ENCODE measurements around the gene SHC3. TPM values are rescaled to one million over a fixed set of nuclear protein-coding genes. Genes with fewer than 3 reads are reported as not detected.

Gene SHC3
- polyA plus RNA-seq, 1 donor, result 0.61 TPM

DNA sequence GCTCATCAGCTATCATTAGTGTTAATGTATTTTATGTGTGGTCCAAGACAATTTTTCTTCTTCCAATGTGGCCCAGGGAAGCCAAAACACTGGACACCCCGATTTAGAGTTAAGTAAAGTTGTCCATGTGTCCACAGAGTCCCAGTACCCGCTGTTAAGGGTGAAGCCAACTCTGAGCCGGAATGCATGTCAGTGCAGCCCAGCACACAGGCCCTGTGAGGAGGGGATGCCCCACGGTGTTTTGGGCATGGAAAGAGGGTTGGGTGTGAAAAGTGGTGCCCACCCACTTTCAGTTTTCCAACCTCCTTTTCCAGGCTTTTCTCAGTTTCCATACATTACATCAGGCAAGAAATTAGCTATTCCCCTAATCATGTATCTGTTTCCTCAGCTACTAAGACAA lies 24.4 kb downstream of the SHC3 start:
- no peak for DNase-seq (ENCODE audit: low read depth)

DNA sequence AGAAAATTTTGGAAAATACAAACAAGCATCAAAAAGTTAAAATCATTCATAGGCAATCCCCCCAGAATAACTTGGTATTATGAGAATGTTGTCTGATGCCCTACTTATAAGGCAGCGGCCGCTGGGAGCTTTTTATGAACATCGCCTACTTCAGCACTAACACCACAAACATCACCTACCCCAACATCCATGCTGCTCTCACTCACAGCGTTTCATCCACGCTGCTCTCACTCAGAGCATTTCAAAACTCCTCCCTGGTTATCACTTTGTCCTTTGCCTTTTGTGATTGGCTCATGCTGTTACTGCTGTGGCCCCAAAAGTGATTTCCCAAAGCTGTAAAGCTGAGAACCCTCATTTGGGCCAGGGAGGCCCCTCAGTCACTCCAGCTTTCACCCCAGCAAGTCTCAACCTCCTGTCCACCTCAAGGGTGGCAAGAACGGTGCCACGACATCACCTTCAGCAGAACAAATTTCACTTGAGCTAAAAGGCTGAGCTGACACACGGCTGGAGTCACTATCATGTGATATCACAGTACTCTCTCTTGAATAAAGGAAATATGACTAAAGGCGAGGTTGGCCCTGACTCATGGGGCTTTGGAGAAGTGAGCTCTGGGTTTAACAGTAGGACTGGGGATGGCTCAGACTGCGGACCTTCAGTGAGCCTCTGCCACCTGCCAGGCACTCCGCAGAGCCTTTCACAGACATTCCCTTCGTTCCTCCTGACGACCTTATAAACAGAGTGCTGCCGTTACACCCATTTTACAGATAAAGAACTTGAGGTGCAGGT lies 25.2 kb downstream of the SHC3 start:
- DNase-seq (ENCODE audit: low read depth), result no peak

DNA sequence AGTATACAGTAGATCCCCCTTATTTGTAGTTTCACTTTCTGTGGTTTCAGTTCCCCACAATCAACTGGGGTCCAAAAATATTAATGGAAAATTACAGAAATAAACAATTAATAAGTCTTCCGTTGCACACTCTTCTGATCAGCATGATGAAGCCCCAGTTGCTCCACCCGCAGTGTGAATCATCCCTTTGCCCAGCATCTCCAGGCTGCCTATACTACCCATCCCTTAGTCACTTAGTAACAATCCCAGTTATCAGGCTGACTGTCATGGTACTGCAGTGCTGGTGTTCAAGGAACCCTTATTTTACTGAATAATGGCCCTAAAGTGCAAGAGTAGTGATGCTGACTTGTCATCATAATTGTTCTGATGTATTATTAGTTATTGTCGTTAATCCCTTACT lies 28.9 kb downstream of the SHC3 start:
- DNase-seq (ENCODE audit: low read depth), result no peak

DNA sequence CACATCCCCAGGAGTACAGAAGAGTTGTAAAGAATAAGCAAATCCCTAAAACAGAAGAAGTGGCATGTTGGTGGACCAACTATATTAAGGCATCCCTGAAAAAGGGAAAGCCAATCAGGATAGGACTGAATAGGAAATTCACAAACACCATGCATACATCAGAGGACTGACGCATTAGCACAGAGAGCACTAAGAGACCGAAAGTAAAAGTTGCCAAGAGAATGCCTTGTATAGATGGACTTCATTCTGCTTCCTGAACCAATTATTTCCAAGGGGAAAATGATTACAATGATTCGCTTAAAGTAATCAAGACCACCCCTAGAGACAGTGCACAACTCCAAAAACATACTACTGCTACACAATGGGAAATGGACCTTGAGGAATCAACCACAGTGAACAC lies 33.5 kb downstream of the SHC3 start:
- DNase-seq (ENCODE audit: low read depth), result no peak

DNA sequence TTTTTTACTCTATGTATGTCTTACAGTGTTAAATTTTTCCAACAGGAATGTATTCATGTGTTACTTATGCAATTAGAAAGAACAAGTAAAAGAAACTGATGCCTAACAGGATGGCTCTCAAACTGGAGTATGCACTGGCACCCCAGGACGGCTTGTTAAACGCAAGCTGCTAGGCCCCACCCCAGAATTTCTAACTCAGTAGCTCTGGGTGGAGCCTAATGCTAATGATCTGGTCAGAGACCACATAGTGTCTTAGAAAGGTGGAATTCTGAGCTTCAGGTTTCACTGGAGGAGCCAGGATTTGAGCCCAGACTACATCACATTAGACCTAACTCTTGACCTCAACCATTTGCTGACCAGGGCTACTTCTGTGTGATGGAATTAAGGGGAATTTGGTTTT lies 34.4 kb downstream of the SHC3 start:
- DNase-seq (ENCODE audit: low read depth), result no peak

DNA sequence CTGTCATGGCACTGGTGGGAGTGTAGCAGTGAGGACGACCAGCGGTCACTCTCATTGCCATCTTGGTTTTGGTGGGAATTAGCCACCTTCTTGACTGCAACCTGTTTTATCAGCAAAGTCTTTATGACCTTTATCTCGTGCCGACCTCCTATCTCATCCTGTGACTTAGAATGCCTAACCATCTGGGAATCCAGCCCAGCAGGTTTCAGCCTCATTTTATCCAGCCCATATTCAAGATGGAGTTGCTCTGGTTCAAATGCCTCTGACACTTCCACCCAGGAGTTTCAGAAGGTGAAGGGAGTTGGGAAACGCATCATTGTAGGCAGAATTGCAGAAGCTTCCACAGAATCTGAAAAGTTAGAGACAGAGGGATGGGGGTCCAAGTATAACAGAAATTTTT lies 35.4 kb downstream of the SHC3 start:
- no peak for DNase-seq (ENCODE audit: low read depth)

DNA sequence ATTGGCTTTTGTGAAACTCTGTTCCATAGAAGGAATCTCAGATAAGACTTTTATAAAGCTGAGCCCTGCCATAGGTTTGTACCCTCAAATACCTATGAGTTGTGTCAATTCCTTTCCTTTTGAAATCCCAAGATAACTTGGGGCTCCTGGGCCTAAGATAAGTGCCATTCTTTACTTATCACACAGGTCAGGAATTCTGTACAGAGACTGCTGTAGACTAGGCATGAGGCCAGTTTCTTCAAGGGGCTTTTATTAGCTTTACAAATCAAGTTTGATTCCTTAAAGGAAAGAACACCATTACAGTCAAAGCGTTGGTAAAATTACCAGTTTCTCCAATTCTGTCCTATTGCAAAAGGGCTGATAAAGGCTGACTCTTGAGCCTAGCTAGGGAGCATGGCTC lies 39.2 kb downstream of the SHC3 start:
- no peak for DNase-seq (ENCODE audit: low read depth)

DNA sequence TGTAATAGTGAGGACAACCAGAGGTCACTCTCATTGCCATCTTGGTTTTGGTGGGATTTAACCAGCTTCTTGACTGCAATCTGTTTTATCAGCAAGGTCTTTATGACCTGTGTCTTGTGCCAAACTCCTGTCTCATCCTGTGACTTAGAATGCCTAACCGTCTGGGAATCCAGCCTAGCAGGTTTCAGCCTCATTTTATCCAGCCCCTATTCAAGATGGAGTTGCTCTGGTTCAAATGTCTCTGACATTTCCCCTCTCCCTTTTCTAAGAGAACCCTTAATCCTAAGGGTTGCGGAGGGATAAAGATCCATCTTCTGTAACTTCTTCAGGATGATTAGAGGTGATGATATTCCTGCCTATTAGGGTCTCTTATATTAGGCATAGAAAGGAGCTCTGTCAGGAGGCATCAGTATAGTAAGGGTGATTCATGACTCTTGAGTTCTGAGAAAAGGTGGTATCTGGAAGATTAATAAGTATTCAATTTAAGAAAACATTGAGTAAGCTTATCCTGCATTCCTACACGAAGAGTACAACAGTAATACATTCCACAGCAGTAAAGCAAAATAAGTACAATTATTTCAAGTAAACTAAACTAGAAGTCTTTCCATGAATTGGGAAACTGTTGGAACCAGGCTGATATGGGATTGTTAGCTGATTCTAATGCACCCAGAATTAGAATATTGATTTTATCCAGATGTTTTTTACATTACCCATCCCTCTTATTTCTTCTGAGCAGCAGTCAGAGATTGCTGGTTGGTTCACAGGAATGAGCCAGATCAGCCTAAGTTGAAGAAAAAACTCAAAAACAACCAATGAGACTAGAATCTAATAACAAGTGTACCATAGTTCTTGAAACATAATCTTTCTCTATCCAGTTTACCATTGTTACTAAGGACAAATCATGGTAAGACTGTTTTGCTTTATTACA lies 39.9 kb downstream of the SHC3 start:
- no peak for DNase-seq (ENCODE audit: low read depth)

DNA sequence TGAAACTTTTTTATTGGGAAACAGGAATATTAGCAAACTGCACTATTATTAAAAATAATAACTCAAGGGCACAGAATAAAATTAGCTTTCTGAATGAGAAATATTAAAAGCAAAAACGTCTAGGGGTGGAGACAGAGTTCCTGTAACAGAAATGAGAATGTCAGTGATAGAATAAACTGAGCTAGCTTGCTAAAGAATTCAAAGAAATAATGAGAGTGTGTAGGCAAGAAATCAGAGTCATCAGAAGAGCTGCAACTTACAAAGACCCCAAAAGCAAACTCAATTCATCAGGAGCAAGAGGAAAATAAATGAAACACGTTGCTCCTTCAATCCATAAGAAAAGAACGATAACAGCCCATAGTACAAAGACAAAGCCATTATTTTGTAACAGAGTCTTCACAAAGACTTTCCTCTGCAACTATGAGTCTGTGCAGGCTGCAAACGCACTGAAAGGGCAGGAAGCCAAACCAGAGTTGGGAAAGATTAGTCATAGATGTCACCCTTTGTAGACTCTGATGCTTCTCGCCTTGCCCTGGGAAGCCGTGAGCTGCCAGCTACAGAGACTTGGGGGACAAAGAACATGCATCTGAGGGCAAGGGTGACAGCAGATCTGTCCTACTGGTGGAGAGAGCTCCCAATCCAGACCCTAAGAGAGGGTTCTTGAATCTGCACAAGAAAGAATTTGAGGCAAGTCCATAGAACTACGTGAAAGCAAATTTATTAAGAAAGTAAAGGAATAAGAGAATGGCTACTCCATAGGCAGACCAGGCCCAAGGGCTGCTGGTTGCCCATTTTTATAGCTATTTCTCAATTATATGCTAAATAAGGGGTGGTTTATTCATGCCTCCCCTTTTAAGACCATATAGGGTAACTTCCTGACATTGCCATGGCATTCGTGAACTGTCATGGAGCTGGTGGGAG lies 40.8 kb downstream of the SHC3 start:
- peak; percentile 19 for DNase-seq (ENCODE audit: low read depth)

DNA sequence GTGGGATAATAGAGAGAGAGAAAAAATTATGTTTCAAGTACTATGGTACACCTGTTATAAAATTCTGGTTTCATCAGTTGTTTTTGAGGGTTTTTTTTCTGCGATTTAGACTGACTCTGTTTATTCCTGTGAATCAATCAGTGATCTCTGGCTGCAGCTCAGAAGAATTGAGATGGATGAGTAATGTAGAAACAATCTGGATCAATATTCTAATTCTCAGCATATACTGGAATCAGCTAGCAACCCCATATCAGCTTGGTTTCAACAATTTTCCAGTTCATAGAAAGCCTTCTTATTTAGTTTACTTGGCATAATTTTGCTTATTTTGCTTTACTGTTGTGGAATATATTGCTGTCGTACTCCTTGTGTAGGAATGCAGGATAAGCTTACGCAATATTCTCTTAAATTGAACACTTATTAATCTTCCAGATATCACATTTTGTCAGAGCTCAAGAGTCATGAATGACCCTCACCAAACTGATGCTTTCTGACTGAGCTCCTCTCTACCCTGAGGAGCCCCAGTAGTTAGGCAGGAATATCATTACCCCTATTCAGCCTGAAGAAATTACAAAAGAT lies 42.9 kb downstream of the SHC3 start:
- no peak for DNase-seq (ENCODE audit: low read depth)

DNA sequence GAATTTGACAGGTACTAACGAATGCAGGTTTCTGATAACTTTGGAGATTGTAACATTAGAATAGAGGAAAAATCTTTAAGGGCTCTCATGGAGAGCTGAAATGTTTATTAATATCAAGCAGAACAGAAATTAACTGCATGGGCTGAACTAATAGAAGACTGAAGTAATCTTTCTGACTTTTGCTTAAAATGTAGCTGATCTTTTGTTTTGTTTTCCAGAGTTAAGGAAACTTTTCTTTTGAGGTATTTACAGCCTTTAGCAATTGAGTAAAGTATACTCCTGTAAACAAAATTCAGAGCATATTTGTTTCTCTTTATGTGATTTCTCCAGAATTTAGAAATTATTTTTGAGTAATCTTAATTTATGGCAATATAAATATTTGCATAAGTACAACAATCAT lies 43.9 kb downstream of the SHC3 start:
- DNase-seq (ENCODE audit: low read depth), result no peak

DNA sequence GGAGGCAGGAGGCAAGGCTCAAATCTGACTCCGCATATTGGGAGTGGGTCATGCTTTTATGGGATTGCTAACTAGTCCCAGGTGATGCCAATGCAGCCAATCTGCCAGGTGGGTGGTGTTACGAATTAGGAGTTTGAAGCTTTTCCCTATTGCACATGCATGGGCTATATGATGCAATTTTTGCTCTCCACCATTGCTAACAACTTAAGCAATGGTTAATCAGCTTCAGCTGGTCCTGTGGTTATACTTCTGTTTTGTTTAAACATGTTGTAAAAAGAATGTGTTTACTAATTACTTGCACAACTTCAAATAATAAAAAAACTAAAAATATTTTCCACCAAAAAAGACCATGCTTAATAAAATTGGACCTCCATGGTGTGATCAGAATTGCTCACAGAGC lies 55.7 kb downstream of the SHC3 start:
- no peak for DNase-seq (ENCODE audit: low read depth)

DNA sequence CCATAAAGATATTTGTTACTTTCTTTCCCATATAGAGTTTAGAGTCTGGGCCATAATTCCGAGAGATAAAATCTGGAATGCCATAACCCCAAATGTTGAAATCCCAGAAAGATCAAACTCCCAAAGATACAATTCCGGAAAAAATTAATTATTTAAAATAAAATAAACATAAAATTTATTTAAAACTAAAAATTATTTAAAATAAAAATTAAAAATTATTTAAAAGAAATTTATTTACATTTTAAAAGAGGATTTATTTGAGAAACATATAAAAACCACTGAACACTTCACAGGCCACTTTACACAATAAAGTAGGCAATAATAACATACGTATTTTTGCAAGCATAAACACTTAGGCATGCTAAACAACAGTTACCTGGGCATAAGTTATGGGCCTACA lies 57.9 kb downstream of the SHC3 start:
- no peak for DNase-seq (ENCODE audit: low read depth)

DNA sequence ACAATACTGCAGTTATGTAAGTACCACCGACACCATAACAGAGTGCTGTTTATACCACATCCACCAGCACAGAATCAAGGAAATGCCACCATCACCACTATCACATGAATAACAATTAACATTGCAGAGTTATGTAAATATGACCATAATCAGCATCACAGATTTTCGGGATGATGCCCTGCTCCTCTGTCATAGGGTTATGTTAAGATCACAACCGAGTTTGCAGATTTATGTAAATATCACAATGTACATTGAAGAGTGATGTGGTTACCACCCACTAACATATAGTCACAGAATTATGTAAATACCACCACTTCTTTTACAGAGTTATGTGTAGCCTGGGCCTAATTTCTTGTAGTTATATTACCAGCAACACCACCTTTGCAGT lies 61.8 kb downstream of the SHC3 start:
- DNase-seq (ENCODE audit: low read depth), result no peak

DNA sequence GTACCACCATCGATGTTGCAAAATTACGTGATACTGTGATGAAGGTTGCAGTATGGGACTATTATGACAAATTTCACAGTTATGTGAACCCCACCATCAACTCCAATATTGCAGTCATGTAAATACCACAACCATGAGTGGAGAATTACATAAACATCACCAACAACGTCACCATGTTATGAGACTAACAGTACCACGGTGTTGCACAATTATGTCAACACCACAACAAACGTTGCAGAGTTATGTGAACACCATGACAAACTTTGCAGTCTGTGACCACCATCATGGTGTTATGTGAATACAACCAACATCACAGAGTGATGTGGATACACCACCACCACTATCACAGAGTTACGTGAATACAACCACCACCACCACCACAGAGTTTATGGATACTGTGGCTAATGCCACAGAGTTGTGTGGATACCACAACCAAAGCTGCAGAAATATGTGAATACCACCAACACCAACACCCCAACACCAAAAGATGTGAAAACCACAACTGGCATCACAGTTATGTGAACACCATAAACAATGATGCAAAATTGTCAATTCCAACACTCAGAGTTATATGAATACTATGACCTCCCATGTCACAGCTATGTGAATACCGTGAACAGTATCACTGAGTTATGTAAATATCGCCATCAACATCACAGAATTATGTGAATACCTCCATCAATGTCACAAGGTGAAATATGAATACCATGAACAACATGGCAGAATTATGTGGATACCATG lies 62.4 kb downstream of the SHC3 start:
- DNase-seq (ENCODE audit: low read depth), result no peak

DNA sequence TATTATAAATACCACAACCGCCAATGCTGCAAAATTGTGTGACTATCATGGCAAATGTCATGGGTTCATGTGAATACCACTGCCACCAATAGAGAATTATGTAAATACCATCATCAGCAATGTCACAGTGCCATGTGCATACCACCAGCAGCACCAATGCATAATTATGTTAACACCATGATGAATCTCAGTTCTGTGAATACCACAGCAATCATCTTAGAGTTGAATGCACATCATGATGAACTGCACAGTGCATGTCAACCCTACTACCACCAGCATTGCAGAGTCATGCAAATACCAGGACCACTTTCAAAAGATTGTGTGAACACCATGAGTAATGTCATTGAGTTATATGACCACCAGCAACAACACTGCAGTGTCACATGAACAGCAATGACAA lies 63.2 kb downstream of the SHC3 start:
- no peak for DNase-seq (ENCODE audit: low read depth)

DNA sequence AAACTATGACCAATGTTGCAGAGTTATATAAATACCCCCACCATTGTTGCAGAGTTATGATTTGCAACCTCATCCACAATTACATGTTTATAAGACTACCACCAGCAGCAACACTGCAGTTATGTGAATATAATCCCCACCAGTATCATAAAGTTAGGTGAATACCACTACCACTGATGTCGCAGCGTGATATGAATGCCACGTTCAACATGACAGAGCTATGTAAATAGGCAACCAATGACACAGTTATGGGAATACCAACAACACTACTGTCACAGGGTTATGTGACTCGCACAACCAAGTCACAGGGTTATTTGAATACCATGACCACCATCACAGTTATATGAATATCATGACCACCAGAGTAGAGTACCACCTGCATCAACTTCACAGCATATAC lies 63.9 kb downstream of the SHC3 start:
- no peak for DNase-seq (ENCODE audit: low read depth)

DNA sequence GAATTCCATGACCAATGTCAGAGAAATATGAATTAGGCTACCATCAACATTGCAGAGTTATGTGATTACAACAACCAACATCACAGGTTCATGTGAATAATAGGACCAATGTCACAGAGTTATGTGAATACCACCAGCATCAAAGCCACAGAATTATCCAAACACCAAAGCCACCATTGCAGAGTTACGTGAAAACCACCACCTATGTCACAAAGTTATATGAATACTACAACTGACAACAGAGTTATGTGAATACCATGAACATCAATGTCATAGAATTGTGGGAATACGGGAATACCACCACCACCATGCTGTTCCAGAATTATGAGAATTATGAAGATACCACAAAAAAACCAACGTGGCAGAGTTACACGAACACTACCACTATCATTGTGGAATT lies 64.8 kb downstream of the SHC3 start:
- no peak for DNase-seq (ENCODE audit: low read depth)

DNA sequence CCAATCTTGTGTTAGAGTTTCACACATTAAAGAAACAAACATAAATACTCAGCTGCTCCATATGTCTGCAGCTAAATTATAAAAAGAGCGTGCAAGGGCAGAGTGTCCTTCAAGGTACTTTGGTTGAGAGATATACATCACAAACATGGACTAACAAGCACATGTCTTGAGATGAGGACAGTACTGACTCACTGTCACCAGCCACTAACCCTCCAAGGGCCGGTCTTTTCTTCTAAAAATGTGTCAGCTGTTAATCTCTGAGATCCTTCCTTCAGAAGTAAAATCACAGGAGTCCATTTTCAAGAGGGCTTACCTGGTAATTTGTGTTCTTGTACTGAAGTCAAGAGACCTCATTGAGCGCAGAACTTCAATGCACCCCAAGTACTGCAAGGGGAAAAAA lies 66.4 kb downstream of the SHC3 start:
- no peak for DNase-seq (ENCODE audit: low read depth)

DNA sequence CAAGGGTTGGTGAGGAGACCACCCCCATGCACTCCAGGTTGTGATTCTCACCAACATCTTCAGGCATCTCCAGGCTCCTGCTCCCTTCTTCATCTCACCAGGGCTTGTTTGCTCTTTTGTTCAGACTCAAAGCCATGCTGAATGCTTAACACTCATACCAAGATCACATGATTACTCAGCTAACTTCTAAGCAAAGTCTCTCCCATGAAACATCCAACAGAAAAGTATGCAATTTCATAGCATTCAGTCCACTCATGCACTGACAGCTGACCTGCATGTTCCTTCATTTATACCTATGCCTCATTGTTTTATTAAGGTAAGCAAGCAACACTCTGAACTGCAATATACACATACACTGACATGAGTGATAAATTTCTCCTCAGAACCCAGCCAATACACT lies 69.0 kb downstream of the SHC3 start:
- DNase-seq (ENCODE audit: low read depth), result no peak

DNA sequence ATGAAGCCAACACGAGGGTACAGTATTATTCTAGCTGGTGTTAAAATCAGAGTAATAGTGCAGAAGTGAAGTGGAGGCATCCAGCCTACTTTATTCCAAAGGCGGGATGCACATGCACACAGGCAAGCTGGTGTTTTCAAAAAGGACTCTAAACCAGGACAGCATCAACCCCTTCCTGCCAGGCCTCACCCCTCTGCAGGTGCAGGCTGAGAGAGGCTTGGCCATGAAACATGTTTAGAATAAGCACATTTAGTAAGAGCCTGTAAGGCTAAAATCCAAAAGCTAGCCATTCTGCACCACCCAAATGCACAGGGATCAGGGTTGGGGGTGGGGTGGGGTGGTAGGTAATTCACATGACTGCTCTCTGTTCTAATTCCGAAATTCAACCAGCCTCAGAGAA lies 71.2 kb downstream of the SHC3 start:
- DNase-seq (ENCODE audit: low read depth), result no peak

Measured in forelimb muscle (tissue), 1 donor.